ENCODE measurements around the gene PRKAG2.

- no peak for TF ChIP-seq CTCF (conservative IDR thresholded peaks at IDR 0.05; ENCODE audit: low read length)
- no peak for TF ChIP-seq EZH2phosphoT487 (IDR thresholded peaks at IDR 0.05; ENCODE audit: borderline replicate concordance)
Observed at GRCh38 chr7:151767557-151767956, 109.4 kb downstream of the PRKAG2 start.
